ENCODE results near the gene PABPC4L.
"Not testable (repeated sequence)": the region's sequence is repeated elsewhere in the genome, so short reads cannot be mapped to it uniquely, and the experiment has no call there.

Gene PABPC4L

GRCh38 chr4:134201216-134202161 lies at the start of gene PABPC4L:
PABPC4L (minus strand) TSS chr4:134201789; CDS start chr4:134201019, 770 bp downstream.
- no peak for FAIRE-seq

- peak; percentile 80 for FAIRE-seq
These were observed 49.7 kb upstream of the PABPC4L start for GRCh38 chr4:134251322-134251721.

GRCh38 chr4:134243742-134244713 lies 42.4 kb upstream of the PABPC4L start:
- FAIRE-seq = no peak

GRCh38 chr4:134219043-134219442 lies 17.5 kb upstream of the PABPC4L start:
- no peak for FAIRE-seq

GRCh38 chr4:134216411-134216810 lies 14.8 kb upstream of the PABPC4L start:
- FAIRE-seq = no peak

- no peak for FAIRE-seq
These were observed 14.2 kb upstream of the PABPC4L start for GRCh38 chr4:134215620-134216344.

GRCh38 chr4:134207955-134208354 lies 6.4 kb upstream of the PABPC4L start:
- not testable (repeated sequence) for FAIRE-seq

- FAIRE-seq = no peak
These were observed 772 bp upstream of the PABPC4L start for GRCh38 chr4:134202166-134202956.

GRCh38 chr4:134200811-134201215 lies 776 bp downstream of the PABPC4L start:
- no peak for FAIRE-seq

- no peak for FAIRE-seq
These were observed 11.6 kb downstream of the PABPC4L start for GRCh38 chr4:134189949-134190348.

GRCh38 chr4:134189480-134189879 lies 12.1 kb downstream of the PABPC4L start:
- no peak for FAIRE-seq

- no peak for FAIRE-seq
These were observed 22.9 kb downstream of the PABPC4L start for GRCh38 chr4:134178706-134179105.

GRCh38 chr4:134174271-134174670 lies 27.3 kb downstream of the PABPC4L start:
- FAIRE-seq = no peak

GRCh38 chr4:134160211-134160610 lies 41.4 kb downstream of the PABPC4L start:
- no peak for FAIRE-seq

GRCh38 chr4:134154097-134154496 lies 47.5 kb downstream of the PABPC4L start:
- FAIRE-seq = no peak

GRCh38 chr4:134147941-134148340 lies 53.6 kb downstream of the PABPC4L start:
- no peak for FAIRE-seq

All from endometrium (tissue), 2 donors.